Measurements from ENCODE around the gene SLC27A5. TPM values are rescaled to one million over a fixed set of nuclear protein-coding genes. Genes with fewer than 3 reads are reported as not detected.

Gene SLC27A5
- total and polyA plus RNA-seq, 2 donors (not counting 3 experiments of a cell fraction or from before 2014, with no cell fraction given) = 7.1 to 16.0 TPM

- intact Hi-C loops (cut with micrococcal nuclease) = no loop called here
- no TSS peak for BruUV-seq (replicated peaks)
- no peaks in the 10 kb centered on the region for H3K9me1 ChIP-seq (replicated peaks; ENCODE audit: control insufficient read depth, extremely low read depth, insufficient read depth, low read length)
- dilution Hi-C loops (cut with MboI; ENCODE audit: extremely low pct_ligation_motif_present, low sequenced_read_pairs) = no loop called here
- ChIA-PET CTCF (interaction anchor here (1.0 to 4.6 kb wide), 2 partner anchors 27 to 61 kb away, joined by 3 to 111 read pairs; partner anchors contain the start of gene TRIM28), POLR2A (no interaction called here)
- H3K36me3 ChIP-seq (ENCODE audit: control insufficient read depth in 2 of 2, extremely low read depth in 1 of 2, insufficient read depth in 2 of 2, low read length in 2 of 2) = peaks cover 0 to 11% of the 10 kb centered on the region in 2 experiments
- no peak for FAIRE-seq
- H2AFZ ChIP-seq (ENCODE audit: low read depth, low read length) = no peak overlapping the region
- H3K27me3 ChIP-seq (ENCODE audit: control insufficient read depth in 2 of 2, insufficient read depth in 2 of 2, low read length in 2 of 2) = no peaks in the 10 kb centered on the region
- no peak overlapping the region for H3K4me3 ChIP-seq (replicated peaks in 1 of 3; ENCODE audit: insufficient read depth in 1 of 3, low read depth in 1 of 3, low read length in 3 of 3)
- H3K4me2 ChIP-seq (ENCODE audit: insufficient read depth, low read length) = no peak overlapping the region
- no peak overlapping the region for H3K9ac ChIP-seq (replicated peaks; ENCODE audit: extremely low read depth, insufficient read depth, low read length)
- peaks cover 36% of the 10 kb centered on the region for H3K79me2 ChIP-seq (ENCODE audit: control insufficient read depth, insufficient read depth, low read length)
- no peak overlapping the region for H3K27ac ChIP-seq (ENCODE audit: insufficient read depth, low read depth, low read length)
- TF ChIP-seq FOS (IDR thresholded peaks at IDR 0.05; ENCODE audit: borderline replicate concordance, insufficient read depth, low read length) (no peak), POLR2AphosphoS5 (IDR thresholded peaks at IDR 0.05; ENCODE audit: insufficient read depth, low read depth, low read length) (peak; percentile 13)
- DNase-seq (ENCODE audit: low read depth, low spot score) = no peak
- H3K4me1 ChIP-seq (ENCODE audit: control insufficient read depth, extremely low read depth, insufficient read depth, low read length) = peaks cover 23% of the 10 kb centered on the region
- no peaks in the 10 kb centered on the region for H4K20me1 ChIP-seq (replicated peaks; ENCODE audit: control insufficient read depth, extremely low read depth, insufficient read depth, low read length)
- H3K9me3 ChIP-seq (replicated peaks; ENCODE audit: control insufficient read depth, insufficient read depth, low read length) = no peaks in the 10 kb centered on the region
Observed at GRCh38 chr19:58516964-58517833, 5.4 kb upstream of the SLC27A5 start.

GRCh38 chr19:58516246-58516836 is 4.5 kb upstream of the SLC27A5 start:
- Histone ChIP-seq H3K4me1 (ENCODE audit: control insufficient read depth, extremely low read depth, insufficient read depth, low read length) (peaks cover 19% of the 10 kb centered on the region), H3K9me1 (replicated peaks; ENCODE audit: control insufficient read depth, extremely low read depth, insufficient read depth, low read length) (no peaks in the 10 kb centered on the region), H3K4me3 (replicated peaks in 1 of 3; ENCODE audit: insufficient read depth in 1 of 3, low read depth in 1 of 3, low read length in 3 of 3) (no peak overlapping the region), H3K9ac (replicated peaks; ENCODE audit: extremely low read depth, insufficient read depth, low read length) (no peak overlapping the region), H4K20me1 (replicated peaks; ENCODE audit: control insufficient read depth, extremely low read depth, insufficient read depth, low read length) (no peaks in the 10 kb centered on the region), H3K27me3 (ENCODE audit: control insufficient read depth in 2 of 2, insufficient read depth in 2 of 2, low read length in 2 of 2) (no peaks in the 10 kb centered on the region), H3K36me3 (ENCODE audit: control insufficient read depth in 2 of 2, extremely low read depth in 1 of 2, insufficient read depth in 2 of 2, low read length in 2 of 2) (peaks cover 0 to 11% of the 10 kb centered on the region in 2 experiments), H2AFZ (ENCODE audit: low read depth, low read length) (no peak overlapping the region), H3K27ac (ENCODE audit: insufficient read depth, low read depth, low read length) (no peak overlapping the region), H3K79me2 (ENCODE audit: control insufficient read depth, insufficient read depth, low read length) (peaks cover 36% of the 10 kb centered on the region), H3K4me2 (ENCODE audit: insufficient read depth, low read length) (no peak overlapping the region), H3K9me3 (replicated peaks; ENCODE audit: control insufficient read depth, insufficient read depth, low read length) (no peaks in the 10 kb centered on the region)
- FAIRE-seq (no peak), DNase-seq (ENCODE audit: low read depth, low spot score) (no peak)
- POLR2A ChIA-PET = no interaction called here
- dilution Hi-C loops (cut with MboI; ENCODE audit: extremely low pct_ligation_motif_present, low sequenced_read_pairs) (no loop called here), intact Hi-C loops (cut with micrococcal nuclease) (no loop called here)
- TF ChIP-seq CTCF (IDR thresholded peaks at IDR 0.05; ENCODE audit: extremely low read depth in 1 of 2, insufficient read depth in 1 of 2, low read depth in 1 of 2, low read length in 2 of 2) = no peak
- no peak for TF ChIP-seq MAX (IDR thresholded peaks at IDR 0.05; ENCODE audit: insufficient read depth, insufficient read length)
- TF ChIP-seq JUN (IDR thresholded peaks at IDR 0.05; ENCODE audit: borderline replicate concordance, insufficient read depth, insufficient read length, low read depth) = no peak
- no peak for TF ChIP-seq GATA2 (IDR thresholded peaks at IDR 0.05; ENCODE audit: insufficient read depth, insufficient read length, low read depth, low read length)
- no peak for TF ChIP-seq POLR2A (IDR thresholded peaks at IDR 0.05; ENCODE audit: low read depth, low read length)
- TF ChIP-seq FOS (IDR thresholded peaks at IDR 0.05; ENCODE audit: borderline replicate concordance, insufficient read depth, low read length) = no peak
- no peak for TF ChIP-seq MYC (IDR thresholded peaks at IDR 0.05; ENCODE audit: low read depth, low read length)
- no peak for TF ChIP-seq POLR2AphosphoS5 (IDR thresholded peaks at IDR 0.05; ENCODE audit: insufficient read depth, low read depth, low read length)
- TF ChIP-seq EZH2 (IDR thresholded peaks at IDR 0.05; ENCODE audit: borderline replicate concordance, low read depth, low read length, severe bottlenecking) = no peak
- BruUV-seq (replicated peaks) = TSS peak; percentile 4
- CTCF ChIA-PET = interaction anchor here (1.0 kb wide), 1 partner anchor 27 kb away, joined by 3 read pairs; the partner anchor contains the start of gene TRIM28

Data from endothelial cell of umbilical vein (primary cell).